ENCODE measurements around the gene CCNA2.
A peak's percentile ranks its signal among the peaks of the same experiment; 100 is the strongest.

Gene CCNA2

GRCh38 chr4:121796283-121796682 lies 27.4 kb downstream of the CCNA2 start:
- TF ChIP-seq CSDC2 (CRISPR knock-in tag; IDR thresholded peaks at IDR 0.05) (no peak), BACH2 (CRISPR knock-in tag; IDR thresholded peaks at IDR 0.05; ENCODE audit: borderline replicate concordance) (no peak), RARB (CRISPR knock-in tag; IDR thresholded peaks at IDR 0.05) (no peak), ISL1 (CRISPR knock-in tag; IDR thresholded peaks at IDR 0.05) (no peak)
- ATAC-seq: no peak

GRCh38 chr4:121794505-121795188 lies 29.0 kb downstream of the CCNA2 start:
- TF ChIP-seq ZFP30 (CRISPR knock-in tag; IDR thresholded peaks at IDR 0.05) (no peak), OSR1 (CRISPR knock-in tag; IDR thresholded peaks at IDR 0.05) (no peak), ISL1 (CRISPR knock-in tag; IDR thresholded peaks at IDR 0.05) (no peak), CSRNP3 (CRISPR knock-in tag; IDR thresholded peaks at IDR 0.05) (no peak), TOX (CRISPR knock-in tag; IDR thresholded peaks at IDR 0.05; ENCODE audit: borderline replicate concordance) (no peak)
- ATAC-seq: peak; percentile 59

- ATAC-seq: no peak
- TF ChIP-seq SNAI2 (CRISPR knock-in tag; IDR thresholded peaks at IDR 0.05) (no peak), POU6F1 (CRISPR knock-in tag; IDR thresholded peaks at IDR 0.05; ENCODE audit: borderline replicate concordance, low read depth) (no peak), ESRRG (CRISPR knock-in tag; IDR thresholded peaks at IDR 0.05) (no peak), OSR1 (CRISPR knock-in tag; IDR thresholded peaks at IDR 0.05) (no peak), CSRNP3 (CRISPR knock-in tag; IDR thresholded peaks at IDR 0.05) (no peak), BACH2 (CRISPR knock-in tag; IDR thresholded peaks at IDR 0.05; ENCODE audit: borderline replicate concordance) (no peak), PPARA (CRISPR knock-in tag; IDR thresholded peaks at IDR 0.05; ENCODE audit: borderline replicate concordance) (no peak), ZFP30 (CRISPR knock-in tag; IDR thresholded peaks at IDR 0.05) (no peak), ZNF8 (CRISPR knock-in tag; IDR thresholded peaks at IDR 0.05) (no peak), ARNTL (CRISPR knock-in tag; IDR thresholded peaks at IDR 0.05; ENCODE audit: borderline replicate concordance, low read depth) (no peak), PATZ1 (CRISPR knock-in tag; IDR thresholded peaks at IDR 0.05; ENCODE audit: borderline replicate concordance) (no peak), ZFP3 (CRISPR knock-in tag; IDR thresholded peaks at IDR 0.05) (no peak), ISL1 (CRISPR knock-in tag; IDR thresholded peaks at IDR 0.05) (no peak), TCF4 (CRISPR knock-in tag; IDR thresholded peaks at IDR 0.05; ENCODE audit: borderline replicate concordance) (no peak), CSDC2 (CRISPR knock-in tag; IDR thresholded peaks at IDR 0.05) (no peak), CREB5 (CRISPR knock-in tag; IDR thresholded peaks at IDR 0.05; ENCODE audit: low read depth) (no peak), RARB (CRISPR knock-in tag; IDR thresholded peaks at IDR 0.05) (no peak), TOX (CRISPR knock-in tag; IDR thresholded peaks at IDR 0.05; ENCODE audit: borderline replicate concordance) (no peak)
These were observed 30.7 kb downstream of the CCNA2 start for GRCh38 chr4:121792966-121793365.

- ATAC-seq: peak; percentile 61
- TF ChIP-seq CSRNP3 (CRISPR knock-in tag; IDR thresholded peaks at IDR 0.05): no peak
- no peak for TF ChIP-seq TOX (CRISPR knock-in tag; IDR thresholded peaks at IDR 0.05; ENCODE audit: borderline replicate concordance)
- TF ChIP-seq ARNTL (CRISPR knock-in tag; IDR thresholded peaks at IDR 0.05; ENCODE audit: borderline replicate concordance, low read depth): no peak
- TF ChIP-seq ZNF565 (CRISPR knock-in tag; conservative IDR thresholded peaks at IDR 0.05; ENCODE audit: low read depth): no peak
- no peak for TF ChIP-seq ISL1 (CRISPR knock-in tag; IDR thresholded peaks at IDR 0.05)
- no peak for TF ChIP-seq OSR1 (CRISPR knock-in tag; IDR thresholded peaks at IDR 0.05)
- TF ChIP-seq PPARA (CRISPR knock-in tag; IDR thresholded peaks at IDR 0.05; ENCODE audit: borderline replicate concordance): no peak
- TF ChIP-seq RARB (CRISPR knock-in tag; IDR thresholded peaks at IDR 0.05): no peak
- TF ChIP-seq ZFP3 (CRISPR knock-in tag; IDR thresholded peaks at IDR 0.05): no peak
- TF ChIP-seq CSDC2 (CRISPR knock-in tag; IDR thresholded peaks at IDR 0.05): no peak
- no peak for TF ChIP-seq GLIS3 (CRISPR knock-in tag; IDR thresholded peaks at IDR 0.05)
- no peak for TF ChIP-seq TSHZ2 (CRISPR knock-in tag; IDR thresholded peaks at IDR 0.05)
- no peak for TF ChIP-seq ZNF70 (CRISPR knock-in tag; IDR thresholded peaks at IDR 0.05)
These were observed 32.2 kb downstream of the CCNA2 start for GRCh38 chr4:121791481-121791880.

All from SK-N-SH treated with all-trans-retinoic acid at 6 μM for 48 hours (cell line).